B cell (primary cell): Measurements from ENCODE around the gene RFC5. TPM values are rescaled to one million over a fixed set of nuclear protein-coding genes. Genes with fewer than 3 reads are reported as not detected.

Experiments used
- ATAC-seq: fragments of 200-7000 bp; cut with Tn5 transposase; one replicate; pipeline ENCODE4 v1.10.0; 2021; ENCODE audit warnings: low read depth, mild to moderate bottlenecking, moderate number of reproducible peaks, moderate library complexity
- CTCF ChIA-PET: fragments of 350-600 bp; sonication (Branson Sonifier 250); formaldehyde crosslinking; loops from one replicate; lab custom pipeline; 2021; ENCODE audit warnings: antibody characterized with exemption, inconsistent platforms; lab: Charles Lee
- POLR2A ChIA-PET: fragments of 350-600 bp; sonication (Branson Sonifier 250); formaldehyde crosslinking; loops from one replicate; lab custom pipeline; 2021; ENCODE audit warnings: antibody characterized with exemption; lab: Charles Lee
- DNase-seq: peaks from one replicate; pipeline ENCODE4 v3.0.0; 2013
- H2AFZ ChIP-seq: 2 replicates; pipeline ENCODE4 v1.6.1; 2012; ENCODE audit warnings: mild to moderate bottlenecking, low read depth, low read length; ENCODE audit not compliant: insufficient read depth, poor library complexity, severe bottlenecking
- H3K27ac ChIP-seq, 2 donors: 1 replicate in 1 of 2; 2 replicates in 1 of 2; pipeline ENCODE4 v1.5.1; 2012 to 2013; ENCODE audit warnings: low read length in 2 of 2, mild to moderate bottlenecking in 2 of 2, moderate library complexity in 1 of 2
- H3K27me3 ChIP-seq, 4 experiments: fragments of 200-600 bp in 1 of 4; sonication (generic) in 1 of 4; replicated peaks in 1 of 4; 1 replicate in 2 of 4; 2 replicates in 2 of 4; pipeline versions ENCODE4 v1.6.1 to v1.7.0; 2013 to 2016; ENCODE audit warnings: low read length in 3 of 4, mild to moderate bottlenecking in 2 of 4, mixed read lengths in 1 of 4, moderate library complexity in 1 of 4; ENCODE audit not compliant: insufficient read depth in 4 of 4, control insufficient read depth in 3 of 4; ENCODE audit errors: control extremely low read depth in 1 of 4
- H3K36me3 ChIP-seq, 2 experiments: replicated peaks in 1 of 2; 1 replicate in 1 of 2; 2 replicates in 1 of 2; pipeline versions ENCODE4 v1.6.1 to v1.7.1; 2013; ENCODE audit warnings: low read length in 1 of 2; ENCODE audit not compliant: insufficient read depth in 2 of 2, control insufficient read depth in 1 of 2; ENCODE audit errors: control extremely low read depth in 1 of 2, extremely low read depth in 1 of 2
- H3K4me1 ChIP-seq, 2 donors: fragments of 200-600 bp in 1 of 2; sonication (generic) in 1 of 2; 1 replicate in 1 of 2; 2 replicates in 1 of 2; pipeline versions ENCODE4 v1.5.1 to v1.6.1; 2013 to 2017; ENCODE audit warnings: low read length in 2 of 2; ENCODE audit not compliant: control insufficient read depth in 2 of 2, insufficient read depth in 2 of 2
- H3K4me2 ChIP-seq: replicated peaks from 2 replicates; pipeline ENCODE3; 2012; ENCODE audit warnings: mild to moderate bottlenecking, low read depth, low read length; ENCODE audit not compliant: poor library complexity, severe bottlenecking
- H3K4me3 ChIP-seq, 5 experiments: fragments of 200-600 bp in 1 of 5; sonication (generic) in 1 of 5; 1 replicate in 3 of 5; 2 replicates in 2 of 5; pipeline versions ENCODE4 v1.5.1 to v1.7.0; 2011 to 2016; ENCODE audit warnings: low read length in 4 of 5, mild to moderate bottlenecking in 4 of 5, low read depth in 2 of 5, control low read depth in 1 of 5, moderate library complexity in 1 of 5; ENCODE audit not compliant: insufficient read depth in 1 of 5; ENCODE audit errors: control extremely low read depth in 1 of 5, extremely low read depth in 1 of 5
- H3K79me2 ChIP-seq: fragments of 200-600 bp; sonication (generic); one replicate; pipeline ENCODE4 v1.6.0; 2016; ENCODE audit warnings: low read length; ENCODE audit not compliant: control insufficient read depth, insufficient read depth
- H3K9ac ChIP-seq: fragments of 200-600 bp; sonication (generic); 2 replicates; pipeline ENCODE4 v1.6.1; 2017; ENCODE audit warnings: mild to moderate bottlenecking, low read length, moderate library complexity
- H3K9me3 ChIP-seq, 3 donors: one replicate each; pipeline versions ENCODE4 v1.6.1 to v1.7.1; 2013; ENCODE audit warnings: low read length in 2 of 3; ENCODE audit not compliant: control insufficient read depth in 2 of 3, insufficient read depth in 1 of 3; ENCODE audit errors: control extremely low read depth in 1 of 3
- H4K20me1 ChIP-seq: 2 replicates; pipeline ENCODE4 v1.6.0; 2012; ENCODE audit warnings: mild to moderate bottlenecking, low read length; ENCODE audit not compliant: insufficient read depth, control insufficient read depth, poor library complexity, severe bottlenecking
- H3K27ac Mint-ChIP-seq: one replicate; pipeline ENCODE4 v1.8.0; 2021; ENCODE audit warnings: mixed read lengths
- H3K27me3 Mint-ChIP-seq: one replicate; pipeline ENCODE4 v1.8.0; 2021; ENCODE audit warnings: mixed read lengths
- H3K4me1 Mint-ChIP-seq: one replicate; pipeline ENCODE4 v1.8.0; 2021; ENCODE audit warnings: mixed read lengths
- H3K4me3 Mint-ChIP-seq: one replicate; pipeline ENCODE4 v1.8.0; 2021; ENCODE audit warnings: mixed read lengths
- H3K9me3 Mint-ChIP-seq: one replicate; pipeline ENCODE4 v1.8.0; 2022; ENCODE audit warnings: mixed read lengths; ENCODE audit not compliant: insufficient read depth
- CTCF ChIP-seq: fragments of 200-600 bp; IDR thresholded peaks from one replicate; pipeline ENCODE4 v1.8.0; 2022; ENCODE audit warnings: antibody characterized with exemption, mild to moderate bottlenecking
- EZH2 ChIP-seq: IDR thresholded peaks from 2 replicates; pipeline ENCODE4 v1.6.1; 2012; ENCODE audit warnings: borderline replicate concordance, low read depth, mild to moderate bottlenecking, moderate library complexity, low read length; ENCODE audit not compliant: insufficient read depth, poor library complexity, severe bottlenecking
- WGBS: methylation state at CpG from one replicate; pipeline ENCODE4 v1.1.5; 2013; ENCODE audit warnings: missing lambda C conversion rate; ENCODE audit not compliant: insufficient coverage; 5-methylcytosine and 5-hydroxymethylcytosine counted together
- intact Hi-C: fragments of 100-400 bp; cut with micrococcal nuclease; formaldehyde crosslinking; loops from one replicate; pipeline ENCODE4 v1.10.0; 2022
- polyA plus RNA-seq: library from polyadenylated mRNA; depleted of rRNA; stranded (reverse); fragments of >200 nt; gene quantifications from 2 replicates; pipeline ENCODE4 v1.2.3, GENCODE V29; 2012
- total RNA-seq, 2 donors: library from RNA; stranded (reverse); fragments of 120-200 nt in 1 of 2; gene quantifications; 1 replicate in 1 of 2; 2 replicates in 1 of 2; pipeline versions ENCODE4 v1.2.3 to v1.2.4, GENCODE V29; 2013 to 2022

Gene RFC5
- total and polyA plus RNA-seq, 2 donors (not counting 1 experiment from before 2014, with no cell fraction given), result 22.7 to 23.2 TPM

- TF ChIP-seq CTCF, result no peak
- TF ChIP-seq EZH2, result no peak
- Histone ChIP-seq H4K20me1 (no peaks in the 10 kb centered on the region), H3K79me2 (no peaks in the 10 kb centered on the region), H3K36me3 (no peaks in the 10 kb centered on the region), H3K4me3 (no peak overlapping the region), H3K9ac (no peak overlapping the region), H3K4me2 (no peak overlapping the region), H3K9me3 (no peaks in the 10 kb centered on the region), H2AFZ (no peak overlapping the region), H3K27ac (no peak overlapping the region), H3K4me1 (peaks cover under 1% of the 10 kb centered on the region in 2 donors), H3K27me3 (no peaks in the 10 kb centered on the region)
- Mint-ChIP-seq H3K4me1 (peaks cover under 1% of the 10 kb centered on the region), H3K27ac (no peak overlapping the region), H3K9me3 (no peaks in the 10 kb centered on the region), H3K4me3 (no peak overlapping the region), H3K27me3 (peaks cover 11% of the 10 kb centered on the region)
- intact Hi-C loops, result no loop called here
- no peak for ATAC-seq
- DNase-seq, result no peak
- WGBS, result 100% methylated on average over 2 of the region's 3 CpGs
- CTCF ChIA-PET, result no interaction called here
- POLR2A ChIA-PET, result no interaction called here
These were observed 5.6 kb upstream of the RFC5 start for GRCh38 chr12:118010903-118011302.

- no peak for ATAC-seq
- H3K4me3 Mint-ChIP-seq, result no peak overlapping the region
- Histone ChIP-seq H3K4me2 (no peak overlapping the region), H3K4me3 (no peak overlapping the region), H3K27me3 (no peaks in the 10 kb centered on the region), H2AFZ (no peak overlapping the region), H3K27ac (no peak overlapping the region), H3K9me3 (no peaks in the 10 kb centered on the region), H3K9ac (no peak overlapping the region), H4K20me1 (no peaks in the 10 kb centered on the region), H3K36me3 (no peaks in the 10 kb centered on the region), H3K79me2 (no peaks in the 10 kb centered on the region), H3K4me1 (peaks cover 4 to 5% of the 10 kb centered on the region in 2 donors)
- intact Hi-C loops, result no loop called here
- H3K9me3 Mint-ChIP-seq, result no peaks in the 10 kb centered on the region
- no peak overlapping the region for H3K27ac Mint-ChIP-seq
- peaks cover 4% of the 10 kb centered on the region for H3K4me1 Mint-ChIP-seq
- WGBS, result 95% methylated on average over 3 of the region's 3 CpGs
- TF ChIP-seq EZH2 (no peak), CTCF (no peak)
- ChIA-PET CTCF (no interaction called here), POLR2A (no interaction called here)
- peaks cover 11% of the 10 kb centered on the region for H3K27me3 Mint-ChIP-seq
- no peak for DNase-seq
These were observed 5.1 kb upstream of the RFC5 start for GRCh38 chr12:118011377-118011776.
